Tibial nerve (tissue), 4 donors: ENCODE results near the gene SLC25A51. TPM values are rescaled to one million over a fixed set of nuclear protein-coding genes. Genes with fewer than 3 reads are reported as not detected.

ENCODE experiments used
- DNase-seq, 2 donors: peaks; one replicate each; pipeline ENCODE4 v3.0.0-alpha.2; 2019; ENCODE audit warnings: low spot score in 2 of 2
- H3K27ac ChIP-seq, 4 donors: fragments of 200-600 bp; sonication (generic) in 3 of 4; one replicate each; pipeline ENCODE4 v1.5.1; 2017 to 2019; ENCODE audit warnings: mild to moderate bottlenecking in 1 of 4
- H3K27me3 ChIP-seq, 2 donors: fragments of 200-600 bp; sonication (generic) in 1 of 2; one replicate each; pipeline versions ENCODE4 v1.5.1 to v1.6.0; 2017 to 2019
- H3K36me3 ChIP-seq, 3 donors: fragments of 200-600 bp; sonication (generic); one replicate each; pipeline ENCODE4 v1.5.1; 2018 to 2019
- H3K4me1 ChIP-seq, 4 donors: fragments of 200-600 bp; sonication (generic) in 3 of 4; one replicate each; pipeline ENCODE4 v1.5.1; 2017 to 2019
- H3K4me3 ChIP-seq, 4 donors: fragments of 200-600 bp; sonication (generic) in 3 of 4; one replicate each; pipeline ENCODE4 v1.5.1; 2017 to 2019; ENCODE audit warnings: mild to moderate bottlenecking in 1 of 4, moderate library complexity in 1 of 4
- H3K9me3 ChIP-seq, 4 donors: fragments of 200-600 bp; sonication (generic) in 3 of 4; one replicate each; pipeline ENCODE4 v1.5.1; 2017 to 2019
- EP300 ChIP-seq, 2 donors: sonication (generic); formaldehyde crosslinking; IDR thresholded peaks; one replicate each; pipeline ENCODE4 v1.6.1; 2017; ENCODE audit warnings: antibody characterized with exemption in 2 of 2, mild to moderate bottlenecking in 1 of 2
- POLR2A ChIP-seq, 2 donors: fragments of 450-650 bp; IDR thresholded peaks; one replicate each; pipeline ENCODE4 v1.6.1; 2017; ENCODE audit warnings: antibody characterized with exemption in 2 of 2, mild to moderate bottlenecking in 2 of 2, moderate library complexity in 2 of 2
- WGBS, 2 donors: methylation state at CpG; one replicate each; pipeline ENCODE4 v1.1.5; 2018; 5-methylcytosine and 5-hydroxymethylcytosine counted together
- total RNA-seq, 4 donors: library from RNA; depleted of rRNA; stranded (reverse); fragments of >200 nt; gene quantifications; one replicate each; pipeline ENCODE4 v1.1.0, GENCODE V29; 2016
- TF ChIP-seq, protein P1 (sequence below), 5 experiments: fragments of 200-600 bp in 3 of 5; fragments of 450-650 bp in 2 of 5; sonication (generic) in 3 of 5; IDR thresholded peaks; one replicate each; pipeline ENCODE4 v1.5.1; 2016 to 2019; ENCODE audit warnings: antibody characterized with exemption in 5 of 5, mild to moderate bottlenecking in 3 of 5, moderate library complexity in 2 of 5

SLC25A51 gene
- total RNA-seq, 4 donors from 2014 or later = 21.6 to 28.4 (median 25.7) TPM

DNA sequence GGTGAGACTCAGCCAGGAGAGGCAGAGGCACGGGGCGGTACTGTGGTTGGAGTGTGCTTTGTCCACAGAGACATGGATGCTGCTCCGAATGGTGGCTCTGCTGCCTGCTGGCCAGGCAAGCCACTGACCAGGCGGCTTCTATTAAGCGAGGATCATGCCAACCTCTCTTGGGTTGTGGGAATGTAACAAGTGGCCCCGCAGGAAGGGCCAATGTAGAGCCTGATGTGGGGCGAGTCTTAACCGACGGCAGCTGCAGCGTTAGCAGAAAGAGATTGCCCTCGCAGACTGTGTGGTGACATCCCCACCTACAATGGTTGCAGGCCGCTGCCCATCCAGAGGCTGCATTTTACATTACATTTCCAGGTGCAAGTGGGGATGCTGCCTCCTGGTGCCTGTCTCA lies 46.6 kb upstream of the SLC25A51 start:
- Histone ChIP-seq H3K27ac (no peak overlapping the region), H3K36me3 (peaks cover 0 to 80% (median 0%) of the 10 kb centered on the region in 3 donors), H3K4me1 (peaks cover 0 to 22% (median 0%) of the 10 kb centered on the region in 4 donors), H3K4me3 (no peak overlapping the region), H3K27me3 (no peaks in the 10 kb centered on the region), H3K9me3 (no peaks in the 10 kb centered on the region)
- no peak for TF ChIP-seq EP300 (IDR thresholded peaks at IDR 0.05)
- no peak for TF ChIP-seq POLR2A (IDR thresholded peaks at IDR 0.05)
- TF ChIP-seq, protein P1, sequence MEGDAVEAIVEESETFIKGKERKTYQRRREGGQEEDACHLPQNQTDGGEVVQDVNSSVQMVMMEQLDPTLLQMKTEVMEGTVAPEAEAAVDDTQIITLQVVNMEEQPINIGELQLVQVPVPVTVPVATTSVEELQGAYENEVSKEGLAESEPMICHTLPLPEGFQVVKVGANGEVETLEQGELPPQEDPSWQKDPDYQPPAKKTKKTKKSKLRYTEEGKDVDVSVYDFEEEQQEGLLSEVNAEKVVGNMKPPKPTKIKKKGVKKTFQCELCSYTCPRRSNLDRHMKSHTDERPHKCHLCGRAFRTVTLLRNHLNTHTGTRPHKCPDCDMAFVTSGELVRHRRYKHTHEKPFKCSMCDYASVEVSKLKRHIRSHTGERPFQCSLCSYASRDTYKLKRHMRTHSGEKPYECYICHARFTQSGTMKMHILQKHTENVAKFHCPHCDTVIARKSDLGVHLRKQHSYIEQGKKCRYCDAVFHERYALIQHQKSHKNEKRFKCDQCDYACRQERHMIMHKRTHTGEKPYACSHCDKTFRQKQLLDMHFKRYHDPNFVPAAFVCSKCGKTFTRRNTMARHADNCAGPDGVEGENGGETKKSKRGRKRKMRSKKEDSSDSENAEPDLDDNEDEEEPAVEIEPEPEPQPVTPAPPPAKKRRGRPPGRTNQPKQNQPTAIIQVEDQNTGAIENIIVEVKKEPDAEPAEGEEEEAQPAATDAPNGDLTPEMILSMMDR (IDR thresholded peaks at IDR 0.05) = no peak
- 94 to 98% methylated on average over 10 to 12 of the region's 12 CpGs for WGBS, 2 donors
- no peak for DNase-seq

DNA sequence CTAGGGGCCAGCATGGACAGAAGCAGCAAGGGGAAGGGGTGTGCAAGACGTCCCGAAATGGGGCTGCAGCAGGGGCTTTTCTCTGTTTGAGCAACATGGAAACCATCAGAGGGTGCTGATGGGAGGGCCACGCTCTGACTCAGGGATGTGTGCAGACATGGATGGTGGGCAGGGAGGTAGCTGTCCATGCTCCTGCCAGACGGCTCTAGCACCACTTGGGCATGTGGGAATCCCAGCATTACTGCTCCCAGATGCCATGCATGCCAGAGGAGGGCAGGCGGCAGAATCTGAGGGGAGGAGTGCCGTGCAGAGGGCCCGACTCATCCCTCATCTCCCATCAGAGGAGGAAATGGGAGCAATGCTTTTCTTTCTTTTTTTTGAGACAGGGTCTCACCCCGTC lies 45.6 kb upstream of the SLC25A51 start:
- no peak for DNase-seq
- H3K9me3 ChIP-seq = no peaks in the 10 kb centered on the region
- H3K4me1 ChIP-seq = peaks cover 0 to 29% (median 0%) of the 10 kb centered on the region in 4 donors
- no peak overlapping the region for H3K4me3 ChIP-seq
- no peak overlapping the region for H3K27ac ChIP-seq
- no peak for TF ChIP-seq POLR2A (IDR thresholded peaks at IDR 0.05)
- TF ChIP-seq EP300 (IDR thresholded peaks at IDR 0.05) = no peak
- TF ChIP-seq, protein P1 (IDR thresholded peaks at IDR 0.05) = no peak
- no peaks in the 10 kb centered on the region for H3K27me3 ChIP-seq
- WGBS, 2 donors = 69 to 83% methylated on average over 8 of the region's 8 CpGs
- H3K36me3 ChIP-seq = peaks cover 0 to 75% (median 0%) of the 10 kb centered on the region in 3 donors

DNA sequence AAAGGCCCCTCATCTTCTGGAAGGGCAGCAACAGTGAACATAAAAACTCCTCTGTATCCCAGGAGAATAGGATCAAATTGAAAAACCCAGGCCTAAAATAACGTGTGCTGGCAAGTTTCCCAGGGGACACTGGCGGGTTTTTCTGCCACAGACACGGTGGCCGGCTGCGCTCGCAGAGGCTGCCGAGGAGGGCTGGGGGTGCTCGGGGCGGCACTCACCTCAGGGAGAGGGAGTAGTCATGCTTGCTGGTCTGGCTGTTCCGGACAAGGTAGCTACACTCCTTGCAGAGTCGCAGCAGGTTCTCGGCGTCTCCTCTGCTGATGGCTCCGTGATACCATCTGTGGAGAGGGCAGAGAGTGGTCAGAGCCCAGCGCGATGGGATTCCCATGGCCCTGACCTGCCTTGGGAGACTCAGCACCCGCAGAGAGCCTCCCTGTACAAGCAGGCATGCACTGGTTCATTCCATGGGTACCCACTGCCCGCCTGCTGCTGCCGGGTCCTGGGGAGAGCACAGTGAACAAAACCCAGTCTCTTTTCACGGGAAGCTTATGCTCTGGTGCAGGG lies 44.6 kb upstream of the SLC25A51 start:
- no peak overlapping the region for H3K27ac ChIP-seq
- H3K4me1 ChIP-seq = peaks cover 0 to 31% (median 9%) of the 10 kb centered on the region in 4 donors
- TF ChIP-seq, protein P1 (IDR thresholded peaks at IDR 0.05) = no peak
- TF ChIP-seq POLR2A (IDR thresholded peaks at IDR 0.05) (no peak), EP300 (IDR thresholded peaks at IDR 0.05) (no peak)
- peaks cover 0 to 67% (median 0%) of the 10 kb centered on the region in 3 donors for H3K36me3 ChIP-seq
- no peak for DNase-seq
- no peaks in the 10 kb centered on the region for H3K9me3 ChIP-seq
- H3K27me3 ChIP-seq = no peaks in the 10 kb centered on the region
- WGBS, 2 donors = 77 to 84% methylated on average over 15 to 18 of the region's 20 CpGs
- H3K4me3 ChIP-seq = no peak overlapping the region

DNA sequence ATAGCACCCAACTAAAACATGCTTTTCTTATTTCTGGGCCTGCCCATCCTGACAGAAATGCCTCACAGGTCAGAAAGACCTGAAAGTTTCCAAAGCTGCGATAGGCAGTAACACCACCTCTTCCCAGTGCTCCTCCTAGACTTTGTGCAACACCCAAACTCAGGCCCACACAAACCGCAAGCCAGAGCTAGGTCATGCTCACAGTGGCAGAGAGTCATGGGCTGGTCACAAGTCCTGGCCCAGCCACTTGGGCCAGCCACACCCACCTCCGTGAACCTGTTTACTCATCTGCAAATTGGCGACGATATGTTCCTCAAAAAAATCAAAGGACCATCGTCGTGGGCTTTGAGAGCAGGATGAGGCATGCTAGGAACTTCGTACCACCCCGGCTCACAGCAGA lies 44.0 kb upstream of the SLC25A51 start:
- Histone ChIP-seq H3K9me3 (no peaks in the 10 kb centered on the region), H3K36me3 (peaks cover 0 to 62% (median 0%) of the 10 kb centered on the region in 3 donors), H3K27me3 (no peaks in the 10 kb centered on the region), H3K4me3 (no peak overlapping the region), H3K4me1 (peaks cover 0 to 35% (median 11%) of the 10 kb centered on the region in 4 donors), H3K27ac (no peak overlapping the region)
- TF ChIP-seq POLR2A (IDR thresholded peaks at IDR 0.05) (no peak), EP300 (IDR thresholded peaks at IDR 0.05) (no peak)
- TF ChIP-seq, protein P1 (IDR thresholded peaks at IDR 0.05) = no peak
- no peak for DNase-seq
- WGBS, 2 donors = 58 to 60% methylated on average over 9 of the region's 9 CpGs

DNA sequence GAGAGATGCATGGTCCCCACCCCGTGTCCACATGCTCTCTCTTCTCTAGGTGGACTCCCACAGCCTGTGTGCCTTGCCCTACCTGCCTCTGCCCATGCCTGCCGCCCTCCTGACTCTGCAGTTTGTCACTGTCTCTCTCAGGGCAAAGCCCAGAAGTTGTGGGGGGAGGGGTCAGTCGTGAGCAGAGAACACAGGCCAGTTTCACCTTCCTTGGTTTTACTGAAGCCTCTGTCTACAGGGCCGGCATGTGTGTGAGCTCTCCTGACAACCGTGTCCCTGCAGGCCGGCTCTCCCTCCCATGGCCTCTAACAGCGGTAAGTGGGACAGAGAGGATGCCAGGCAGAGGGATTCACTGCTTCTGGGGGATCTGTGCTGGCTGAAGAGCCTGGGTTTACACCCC lies 43.5 kb upstream of the SLC25A51 start:
- Histone ChIP-seq H3K27ac (no peak overlapping the region), H3K27me3 (no peaks in the 10 kb centered on the region), H3K36me3 (peaks cover 0 to 57% (median 0%) of the 10 kb centered on the region in 3 donors), H3K9me3 (no peaks in the 10 kb centered on the region), H3K4me1 (peaks cover 0 to 41% (median 14%) of the 10 kb centered on the region in 4 donors), H3K4me3 (no peak overlapping the region)
- no peak for TF ChIP-seq EP300 (IDR thresholded peaks at IDR 0.05)
- TF ChIP-seq, protein P1 (IDR thresholded peaks at IDR 0.05) = no peak
- no peak for TF ChIP-seq POLR2A (IDR thresholded peaks at IDR 0.05)
- DNase-seq = no peak
- 79 to 84% methylated on average over 7 of the region's 7 CpGs for WGBS, 2 donors
